Ovary (tissue), 9 donors: Measurements from ENCODE around the gene ZNF213. TPM values are rescaled to one million over a fixed set of nuclear protein-coding genes. Genes with fewer than 3 reads are reported as not detected.
A peak's percentile ranks its signal among the peaks of the same experiment; 100 is the strongest.

Source experiments
- DNase-seq, 5 donors: peaks; one replicate each; pipeline ENCODE4 v3.0.0-alpha.2; 2019 to 2020
- H3K27ac ChIP-seq, 2 donors: fragments of 200-600 bp; one replicate each; pipeline versions ENCODE4 v1.5.1 to v1.8.0; 2019 to 2022
- H3K27me3 ChIP-seq: fragments of 200-600 bp; one replicate; pipeline ENCODE4 v1.8.0; 2022
- H3K36me3 ChIP-seq: fragments of 200-600 bp; sonication (generic); one replicate; pipeline ENCODE4 v1.5.1; 2019
- H3K4me1 ChIP-seq: one replicate; pipeline ENCODE4 v1.8.1; 2013; ENCODE audit warnings: mild to moderate bottlenecking, moderate library complexity; ENCODE audit not compliant: insufficient read depth
- H3K4me3 ChIP-seq: fragments of 200-600 bp; sonication (generic); one replicate; pipeline ENCODE4 v1.5.1; 2017
- H3K9me3 ChIP-seq, 2 donors: fragments of 200-600 bp in 1 of 2; sonication (generic) in 1 of 2; one replicate each; pipeline versions ENCODE4 v1.5.1 to v1.8.1; 2013 to 2019; ENCODE audit warnings: mild to moderate bottlenecking in 1 of 2, moderate library complexity in 1 of 2
- CTCF ChIP-seq, 3 donors: fragments of 450-650 bp in 2 of 3; fragments of 200-600 bp in 1 of 3; IDR thresholded peaks; one replicate each; pipeline versions ENCODE4 v1.5.1 to v1.8.0; 2016 to 2022; ENCODE audit warnings: antibody characterized with exemption in 3 of 3, mild to moderate bottlenecking in 1 of 3
- EP300 ChIP-seq: sonication (generic); formaldehyde crosslinking; IDR thresholded peaks from one replicate; pipeline ENCODE4 v1.6.1; 2017; ENCODE audit warnings: antibody characterized with exemption
- POLR2A ChIP-seq: fragments of 450-650 bp; IDR thresholded peaks from one replicate; pipeline ENCODE4 v1.6.1; 2017; ENCODE audit warnings: antibody characterized with exemption, mild to moderate bottlenecking, moderate library complexity
- WGBS, 3 donors: extraction: QIAGEN DNeasy Blood & Tissue Kit in 1 of 3; methylation state at CpG; one replicate each; pipeline versions ENCODE4 v1.1.5 to v1.1.7; 2013 to 2017; 5-methylcytosine and 5-hydroxymethylcytosine counted together
- intact Hi-C, 4 donors: fragments of 100-400 bp; cut with DNase I; formaldehyde crosslinking; loops; one replicate each; pipeline versions ENCODE4 v1.11.0 to v1.15.1; 2022 to 2023
- polyA plus RNA-seq, 2 donors: library from polyadenylated mRNA; stranded (reverse); fragments of 200-250 nt in 1 of 2; fragments of 350-450 nt in 1 of 2; fragmentation: Illumina TruSeq in 1 of 2; extraction: RNeasy Lipid Tissue Mini Kit (QIAGEN cat#74804) in 1 of 2; gene quantifications; one replicate each; pipeline ENCODE4 v1.2.3, GENCODE V29; 2013 to 2014
- total RNA-seq, 7 donors: library from RNA; depleted of rRNA in 2 of 7; stranded (reverse); fragments of >200 nt in 2 of 7; fragmentation: NEBNext Ultra II Directional in 3 of 7; extraction: Animal tissue kit (Norgen Biotek cat#: 25700) in 3 of 7; gene quantifications; one replicate each; pipeline versions ENCODE4 v1.1.0 to v1.2.4, GENCODE V29; 2016 to 2023
- donor health status: DM: no; HTN: no; CAD: no; lungs with moderate emphysema.
- donor health status: DM: no; HTN: no; CAD: no.
- donor health status: Bipolar disorder and iron deficiency.
- donor health status: DM: yes; HTN: yes; CAD: no.
- donor health status: DM: no; HTN: no; CAD: no.
- donor health status: DM: yes; HTN: yes; CAD: no.

Gene ZNF213
- total and polyA plus RNA-seq, 9 donors = 0.95 to 18.9 (median 11.4) TPM

GRCh38 chr16:3112058-3112880 is 22.6 kb upstream of the ZNF213 start, which contains the start of gene ZNF205:
ZNF205 (plus strand) TSS chr16:3112586; CDS start chr16:3113431, 845 bp downstream.
- no peaks in the 10 kb centered on the region for H3K27me3 ChIP-seq
- intact Hi-C loops = no loop called here
- WGBS, 3 donors = 6 to 7% (median 6%) methylated on average over 19 to 23 of the region's 23 CpGs
- peak; percentile 77 to 85 (median 83) for DNase-seq
- peak within 1 kb of the TSS; percentile 66 for H3K4me3 ChIP-seq
- no peak for TF ChIP-seq CTCF (IDR thresholded peaks at IDR 0.05)
- TF ChIP-seq POLR2A = no peak
- no peak for TF ChIP-seq EP300
- peak within 1 kb of the TSS in 1 of 2 donors; percentile 43 for H3K27ac ChIP-seq
- H3K4me1 ChIP-seq = peaks cover 10% of the 10 kb centered on the region
- no peaks in the 10 kb centered on the region for H3K36me3 ChIP-seq
- no peaks in the 10 kb centered on the region for H3K9me3 ChIP-seq

- Histone ChIP-seq H3K27ac (peak overlapping the region in 1 of 2 donors; percentile 43), H3K4me3 (peak overlapping the region; percentile 66), H3K9me3 (no peaks in the 10 kb centered on the region), H3K27me3 (no peaks in the 10 kb centered on the region), H3K4me1 (peaks cover 10% of the 10 kb centered on the region), H3K36me3 (no peaks in the 10 kb centered on the region)
- intact Hi-C loops = no loop called here
- TF ChIP-seq EP300 (no peak), CTCF (IDR thresholded peaks at IDR 0.05) (no peak), POLR2A (no peak)
- peak; percentile 58 to 78 (median 66) for DNase-seq
- 1 to 4% (median 3%) methylated on average over 19 of the region's 19 CpGs for WGBS, 3 donors
Observed at GRCh38 chr16:3112881-3113574, 21.8 kb upstream of the ZNF213 start.

- WGBS, 3 donors = 25 to 38% (median 36%) methylated on average over 17 of the region's 17 CpGs
- H3K27ac ChIP-seq = no peak overlapping the region
- no peak for TF ChIP-seq CTCF (IDR thresholded peaks at IDR 0.05)
- TF ChIP-seq EP300 = no peak
- no peak for TF ChIP-seq POLR2A
Observed at GRCh38 chr16:3113765-3114479, 20.9 kb upstream of the ZNF213 start.

GRCh38 chr16:3115003-3115402 is 19.8 kb upstream of the ZNF213 start:
- DNase-seq = no peak
- TF ChIP-seq EP300 (no peak), CTCF (IDR thresholded peaks at IDR 0.05) (no peak), POLR2A (no peak)
- intact Hi-C loops = no loop called here
- Histone ChIP-seq H3K4me3 (no peak overlapping the region), H3K36me3 (no peaks in the 10 kb centered on the region), H3K4me1 (peaks cover 10% of the 10 kb centered on the region), H3K27ac (no peak overlapping the region), H3K27me3 (no peaks in the 10 kb centered on the region), H3K9me3 (no peaks in the 10 kb centered on the region)
- 89 to 90% (median 89%) methylated on average over 12 of the region's 12 CpGs for WGBS, 3 donors

More at GRCh38 chr16:3113765-3114479, 20.9 kb upstream of the ZNF213 start:
- Histone ChIP-seq H3K4me1 (peaks cover 10% of the 10 kb centered on the region), H3K27me3 (no peaks in the 10 kb centered on the region), H3K9me3 (no peaks in the 10 kb centered on the region), H3K4me3 (peak overlapping the region; percentile 66), H3K36me3 (no peaks in the 10 kb centered on the region)
- DNase-seq = no peak
- intact Hi-C loops = no loop called here
